ENCODE measurements around the gene PLTP.

Gene PLTP

DNA sequence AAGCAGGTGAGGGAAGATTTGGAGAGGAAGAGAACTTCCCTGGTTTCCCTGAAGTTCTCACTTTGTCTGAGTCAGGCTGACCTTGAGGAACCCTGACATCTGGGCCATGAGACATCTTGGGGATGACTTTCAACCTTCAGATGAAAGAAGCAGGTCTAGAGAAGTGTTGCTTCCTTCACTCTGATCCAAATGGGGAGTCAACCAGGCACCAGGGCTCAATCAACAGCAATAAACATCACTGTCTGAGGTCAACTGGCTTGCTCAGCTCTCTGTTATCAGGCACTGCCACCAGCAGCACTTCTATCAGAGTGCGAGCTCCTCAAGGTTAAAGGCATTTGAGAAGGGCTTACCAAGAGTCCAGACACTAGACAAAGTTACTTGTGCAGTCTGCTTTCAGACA is 61.0 kb downstream of the PLTP start:
- H3K4me3 ChIP-seq (ENCODE audit: low read depth, low read length), result no peak overlapping the region
- no peak for TF ChIP-seq CTCF (IDR thresholded peaks at IDR 0.05; ENCODE audit: low read depth, low read length)

GRCh38 chr20:45850238-45850637 is 61.7 kb downstream of the PLTP start:
- H3K4me3 ChIP-seq (ENCODE audit: low read depth, low read length), result no peak overlapping the region
- no peak for TF ChIP-seq CTCF (IDR thresholded peaks at IDR 0.05; ENCODE audit: low read depth, low read length)

DNA sequence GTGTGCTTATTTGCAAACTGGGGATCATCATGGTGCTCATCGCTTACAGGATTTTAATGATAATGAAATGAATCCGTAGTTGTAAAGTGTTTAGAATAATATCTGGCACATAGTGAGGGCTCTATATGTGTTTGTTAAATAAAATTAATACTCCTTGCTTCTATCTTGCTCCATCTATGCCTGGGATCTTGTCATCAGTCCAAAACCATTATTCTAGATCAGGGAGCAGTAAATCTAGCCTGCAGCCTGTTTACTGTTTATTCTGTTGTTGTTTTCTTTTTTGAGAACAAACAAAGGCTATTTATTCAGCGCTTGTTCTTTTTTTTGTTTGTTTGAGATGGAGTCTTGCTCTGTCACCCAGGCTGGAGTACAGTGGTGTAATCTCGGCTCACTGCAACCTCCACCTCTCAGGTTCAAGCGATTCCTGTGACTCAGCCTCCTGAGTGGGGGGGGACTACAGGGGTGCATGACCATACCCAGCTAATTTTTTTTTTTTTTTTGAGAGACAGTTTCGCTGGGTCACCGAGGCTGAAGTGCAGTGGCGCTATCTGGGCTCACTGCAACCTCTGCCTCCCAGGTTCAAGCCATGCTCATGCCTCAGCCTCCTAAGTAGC is 62.9 kb downstream of the PLTP start:
- H3K4me3 ChIP-seq (ENCODE audit: low read depth, low read length), result no peak overlapping the region
- no peak for TF ChIP-seq CTCF (IDR thresholded peaks at IDR 0.05; ENCODE audit: low read depth, low read length)
